Measurements from ENCODE around the gene NT5C1A.

GRCh38 chr1:39690225-39690624 is 18.3 kb upstream of the NT5C1A start:
- TF ChIP-seq ELF4 (IDR thresholded peaks at IDR 0.05) (no peak), TARDBP (IDR thresholded peaks at IDR 0.05) (no peak), HDGF (IDR thresholded peaks at IDR 0.05; ENCODE audit: borderline replicate concordance) (no peak), NFRKB (IDR thresholded peaks at IDR 0.05) (no peak), BHLHE40 (IDR thresholded peaks at IDR 0.05; ENCODE audit: borderline replicate concordance) (no peak), FOXA1 (IDR thresholded peaks at IDR 0.05) (no peak), CTBP1 (IDR thresholded peaks at IDR 0.05; ENCODE audit: borderline replicate concordance) (no peak), SP1 (IDR thresholded peaks at IDR 0.05) (no peak)
